GM12864 (cell line): ENCODE measurements around the gene SLC38A10.

Experiments
- DNase-seq: peaks from one replicate; pipeline ENCODE4 v3.0.0-alpha.2; 2011; ENCODE audit warnings: low read depth
- H3K4me3 ChIP-seq: 2 replicates; pipeline ENCODE4 v1.5.1; 2011; ENCODE audit warnings: mild to moderate bottlenecking, low read depth, low read length, control low read depth
- TF ChIP-seq, protein P1 (sequence below): IDR thresholded peaks from 2 replicates; pipeline ENCODE4 v1.5.1; 2011; ENCODE audit warnings: low read depth, mild to moderate bottlenecking, moderate library complexity, low read length, control low read depth, inconsistent platforms; ENCODE audit errors: missing control alignments

The SLC38A10 gene

DNA sequence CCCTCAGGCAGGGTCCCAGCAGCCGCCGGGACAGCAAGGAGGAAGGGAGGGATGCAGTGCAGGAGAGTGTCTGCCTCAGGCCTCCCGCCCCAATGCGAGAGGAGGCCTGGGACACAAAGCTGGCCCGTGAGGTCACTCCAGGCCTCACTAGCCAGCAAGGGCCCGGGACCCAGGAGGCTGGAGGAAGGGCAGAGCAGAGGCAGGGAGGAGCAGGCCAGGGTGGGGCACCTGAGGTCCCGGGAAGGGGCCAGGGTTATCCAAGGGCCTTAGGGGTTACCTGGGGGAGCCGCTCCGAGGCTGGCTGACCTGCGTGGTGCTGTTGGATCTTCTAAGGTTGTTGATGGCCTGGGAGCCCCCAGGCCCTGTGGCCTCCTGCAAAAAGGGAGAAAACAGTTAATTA lies 86.5 kb downstream of the SLC38A10 start:
- no peak for DNase-seq
- no peak overlapping the region for H3K4me3 ChIP-seq
- TF ChIP-seq, protein P1, sequence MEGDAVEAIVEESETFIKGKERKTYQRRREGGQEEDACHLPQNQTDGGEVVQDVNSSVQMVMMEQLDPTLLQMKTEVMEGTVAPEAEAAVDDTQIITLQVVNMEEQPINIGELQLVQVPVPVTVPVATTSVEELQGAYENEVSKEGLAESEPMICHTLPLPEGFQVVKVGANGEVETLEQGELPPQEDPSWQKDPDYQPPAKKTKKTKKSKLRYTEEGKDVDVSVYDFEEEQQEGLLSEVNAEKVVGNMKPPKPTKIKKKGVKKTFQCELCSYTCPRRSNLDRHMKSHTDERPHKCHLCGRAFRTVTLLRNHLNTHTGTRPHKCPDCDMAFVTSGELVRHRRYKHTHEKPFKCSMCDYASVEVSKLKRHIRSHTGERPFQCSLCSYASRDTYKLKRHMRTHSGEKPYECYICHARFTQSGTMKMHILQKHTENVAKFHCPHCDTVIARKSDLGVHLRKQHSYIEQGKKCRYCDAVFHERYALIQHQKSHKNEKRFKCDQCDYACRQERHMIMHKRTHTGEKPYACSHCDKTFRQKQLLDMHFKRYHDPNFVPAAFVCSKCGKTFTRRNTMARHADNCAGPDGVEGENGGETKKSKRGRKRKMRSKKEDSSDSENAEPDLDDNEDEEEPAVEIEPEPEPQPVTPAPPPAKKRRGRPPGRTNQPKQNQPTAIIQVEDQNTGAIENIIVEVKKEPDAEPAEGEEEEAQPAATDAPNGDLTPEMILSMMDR, result no peak

DNA sequence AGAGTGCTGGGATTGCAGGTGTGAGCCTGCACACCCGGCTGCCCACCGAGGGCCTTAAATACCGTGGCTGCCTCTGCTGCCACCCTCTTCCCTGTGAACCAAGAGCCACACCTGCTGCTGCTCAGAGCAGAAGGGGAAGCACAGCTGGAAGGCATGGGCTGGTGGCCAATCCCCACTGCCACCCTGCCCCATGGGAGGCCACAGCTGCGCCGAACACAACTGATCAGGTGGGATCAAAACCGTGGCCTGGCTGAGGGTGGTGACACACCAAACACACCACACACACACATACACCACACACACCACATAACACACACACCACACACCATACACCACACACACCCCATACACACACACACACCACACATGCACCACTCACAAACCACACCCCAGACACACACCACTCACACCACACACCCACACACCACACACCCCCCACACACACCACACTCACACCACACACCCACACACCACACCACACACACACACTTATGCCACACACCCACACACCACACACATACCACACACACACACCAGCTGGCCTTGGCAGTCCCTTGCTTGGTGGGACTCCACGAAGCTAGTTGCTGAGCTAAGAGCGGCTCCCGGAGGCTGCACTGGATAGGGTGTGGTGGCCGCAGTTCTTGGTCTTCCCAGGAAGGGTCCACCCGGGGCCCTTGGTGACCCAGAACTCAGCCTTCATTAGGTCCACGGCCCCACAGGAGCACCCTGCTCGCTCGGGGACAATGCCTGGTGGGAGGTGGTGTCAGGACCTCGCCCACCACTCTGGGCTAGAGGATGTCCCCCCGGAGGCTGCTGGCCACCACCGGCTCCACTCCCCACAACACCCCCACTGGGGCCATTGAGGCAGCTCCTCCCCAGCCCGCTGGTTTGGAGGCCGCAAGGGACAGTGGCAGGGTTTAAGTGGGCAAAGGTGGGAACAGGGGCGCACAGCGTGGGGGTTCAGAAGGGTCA lies 87.2 kb downstream of the SLC38A10 start:
- no peak for DNase-seq

DNA sequence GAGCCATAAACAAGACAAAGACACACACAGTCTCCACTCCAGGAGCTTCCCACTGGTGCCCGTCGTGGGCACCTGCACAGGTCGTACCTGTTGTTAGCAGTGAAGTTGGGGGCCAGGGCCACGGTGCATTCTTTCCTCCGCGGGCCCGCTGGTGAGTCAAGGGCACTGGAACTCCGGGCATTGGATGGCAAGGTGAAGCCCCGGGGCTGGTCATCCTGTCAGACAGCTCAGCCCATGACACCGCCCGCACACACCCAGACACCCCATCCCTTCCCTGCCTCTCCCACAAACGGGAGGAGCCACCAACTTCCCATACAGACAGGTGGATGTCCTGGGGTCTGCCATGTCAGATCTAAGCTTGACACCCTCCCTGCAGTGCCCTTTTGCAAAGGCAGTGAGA lies 88.5 kb downstream of the SLC38A10 start:
- DNase-seq, result no peak
- no peak overlapping the region for H3K4me3 ChIP-seq
- TF ChIP-seq, protein P1, result no peak

More for the DNA sequence above, 87.2 kb downstream of the SLC38A10 start:
- TF ChIP-seq, protein P1, result no peak
- H3K4me3 ChIP-seq, result no peak overlapping the region

DNA sequence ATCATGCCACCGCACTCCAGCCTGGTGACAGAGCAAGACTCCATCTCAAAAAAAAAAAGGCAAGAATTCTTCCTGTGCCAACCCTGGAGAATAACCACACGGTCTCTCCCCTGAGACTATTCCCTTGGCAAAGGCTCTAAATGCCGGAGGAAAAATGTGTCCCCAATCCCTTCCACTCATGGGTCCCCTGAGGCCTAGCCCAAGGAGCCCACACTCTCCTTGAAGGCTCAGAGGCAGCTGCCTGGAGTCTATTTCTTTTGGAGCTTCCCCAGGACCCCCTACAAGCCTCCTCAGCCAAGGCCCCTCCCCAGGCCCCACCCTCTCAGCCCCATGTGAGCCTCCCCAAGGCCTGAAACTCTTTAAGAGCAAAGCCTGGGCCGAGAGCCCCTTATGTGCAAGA lies 88.9 kb downstream of the SLC38A10 start:
- TF ChIP-seq, protein P1, result no peak
- DNase-seq, result no peak
- H3K4me3 ChIP-seq, result no peak overlapping the region

DNA sequence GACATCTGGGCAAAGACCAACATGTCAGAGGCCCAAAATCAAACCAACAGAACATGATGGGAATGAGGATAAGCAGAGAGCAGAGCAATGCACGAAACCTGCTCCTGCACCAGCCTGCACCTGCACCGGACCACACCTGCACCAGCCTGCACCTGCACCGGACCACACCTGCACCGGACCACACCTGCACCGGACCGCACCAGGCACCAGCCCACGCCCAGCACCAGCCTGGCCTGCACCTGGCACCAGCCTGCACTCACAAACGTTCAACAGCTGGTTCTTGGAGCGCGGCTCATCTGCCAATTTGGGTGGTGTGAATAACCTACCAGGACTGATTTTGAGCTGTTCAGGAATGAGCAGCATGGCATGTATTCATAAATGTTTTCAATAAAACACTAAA lies 90.5 kb downstream of the SLC38A10 start:
- DNase-seq, result no peak
- H3K4me3 ChIP-seq, result no peak overlapping the region
- TF ChIP-seq, protein P1, result no peak

DNA sequence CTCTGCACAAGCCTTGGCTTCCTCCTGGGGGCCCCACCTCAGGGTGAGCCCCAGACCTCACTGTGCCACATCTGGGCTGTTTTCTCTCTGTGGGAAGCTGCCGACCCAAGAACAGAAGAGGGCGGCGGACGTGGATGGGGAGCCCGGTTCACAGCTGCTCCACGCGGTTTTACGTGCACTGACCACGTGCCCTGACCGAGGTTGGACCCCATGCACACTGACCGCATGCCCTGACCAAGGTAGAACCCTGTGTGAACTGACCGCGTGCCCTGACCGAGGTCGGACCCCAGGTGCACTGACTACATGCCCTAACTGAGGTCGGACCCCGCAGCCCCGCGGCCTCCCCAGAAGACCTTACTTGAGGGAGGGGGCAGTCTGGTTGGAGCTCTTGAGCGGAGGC lies 92.0 kb downstream of the SLC38A10 start:
- TF ChIP-seq, protein P1, result no peak
- no peak for DNase-seq
- H3K4me3 ChIP-seq, result no peak overlapping the region
